ENCODE data around the gene TNNI3K.

DNA sequence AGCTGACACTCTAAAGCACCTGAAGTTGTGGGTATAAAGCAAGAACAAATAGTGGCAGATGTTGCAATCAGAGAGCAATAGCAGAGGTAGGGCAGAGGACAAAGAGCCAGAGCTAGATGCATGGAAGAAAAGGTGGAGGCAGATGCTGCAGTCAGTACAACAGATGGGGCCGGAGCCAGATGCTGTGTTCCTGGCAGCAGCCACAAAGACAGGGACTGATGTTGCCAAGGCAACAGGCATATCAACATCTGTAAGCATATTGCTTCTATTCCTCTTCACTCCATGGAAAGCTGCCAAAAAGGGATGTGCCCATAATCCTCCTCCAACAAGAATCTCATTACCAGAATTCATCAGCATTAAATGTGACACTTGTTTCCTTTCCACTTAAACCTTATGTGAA lies 108.0 kb downstream of the TNNI3K start:
- TF ChIP-seq, protein P1, sequence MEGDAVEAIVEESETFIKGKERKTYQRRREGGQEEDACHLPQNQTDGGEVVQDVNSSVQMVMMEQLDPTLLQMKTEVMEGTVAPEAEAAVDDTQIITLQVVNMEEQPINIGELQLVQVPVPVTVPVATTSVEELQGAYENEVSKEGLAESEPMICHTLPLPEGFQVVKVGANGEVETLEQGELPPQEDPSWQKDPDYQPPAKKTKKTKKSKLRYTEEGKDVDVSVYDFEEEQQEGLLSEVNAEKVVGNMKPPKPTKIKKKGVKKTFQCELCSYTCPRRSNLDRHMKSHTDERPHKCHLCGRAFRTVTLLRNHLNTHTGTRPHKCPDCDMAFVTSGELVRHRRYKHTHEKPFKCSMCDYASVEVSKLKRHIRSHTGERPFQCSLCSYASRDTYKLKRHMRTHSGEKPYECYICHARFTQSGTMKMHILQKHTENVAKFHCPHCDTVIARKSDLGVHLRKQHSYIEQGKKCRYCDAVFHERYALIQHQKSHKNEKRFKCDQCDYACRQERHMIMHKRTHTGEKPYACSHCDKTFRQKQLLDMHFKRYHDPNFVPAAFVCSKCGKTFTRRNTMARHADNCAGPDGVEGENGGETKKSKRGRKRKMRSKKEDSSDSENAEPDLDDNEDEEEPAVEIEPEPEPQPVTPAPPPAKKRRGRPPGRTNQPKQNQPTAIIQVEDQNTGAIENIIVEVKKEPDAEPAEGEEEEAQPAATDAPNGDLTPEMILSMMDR (IDR thresholded peaks at IDR 0.05; ENCODE audit: control extremely low read depth in 1 of 3, insufficient read depth in 1 of 3, low read depth in 1 of 3, low read length in 3 of 3) = no peak
- TF ChIP-seq, protein P2, sequence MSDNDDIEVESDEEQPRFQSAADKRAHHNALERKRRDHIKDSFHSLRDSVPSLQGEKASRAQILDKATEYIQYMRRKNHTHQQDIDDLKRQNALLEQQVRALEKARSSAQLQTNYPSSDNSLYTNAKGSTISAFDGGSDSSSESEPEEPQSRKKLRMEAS (IDR thresholded peaks at IDR 0.05) = no peak
- TF ChIP-seq SAP30 (IDR thresholded peaks at IDR 0.05; ENCODE audit: insufficient read depth, insufficient replicate concordance, low read length) (no peak), TAF1 (IDR thresholded peaks at IDR 0.05; ENCODE audit: low read depth, low read length) (no peak), CREB1 (IDR thresholded peaks at IDR 0.05) (no peak)

All from H1 (cell line).